ENCODE measurements around the gene TP73.
"Not testable (repeated sequence)": the region's sequence is repeated elsewhere in the genome, so short reads cannot be mapped to it uniquely, and the experiment has no call there.

The TP73 gene

GRCh38 chr1:3711780-3712451 is 59.6 kb downstream of the TP73 start:
- no peak for DNase-seq

GRCh38 chr1:3712573-3713535 is 60.5 kb downstream of the TP73 start:
- no peak for DNase-seq

GRCh38 chr1:3713840-3714239 is 61.5 kb downstream of the TP73 start:
- DNase-seq = no peak

GRCh38 chr1:3714284-3714741 is 62.0 kb downstream of the TP73 start:
- DNase-seq = no peak

GRCh38 chr1:3714814-3715213 is 62.5 kb downstream of the TP73 start:
- no peak for DNase-seq

- no peak for DNase-seq
These were observed 64.0 kb downstream of the TP73 start for GRCh38 chr1:3716351-3716750.

- no peak for DNase-seq
These were observed 64.9 kb downstream of the TP73 start for GRCh38 chr1:3717041-3717714.

- DNase-seq = no peak
These were observed 65.6 kb downstream of the TP73 start for GRCh38 chr1:3717715-3718601.

- no peak for DNase-seq
These were observed 66.4 kb downstream of the TP73 start for GRCh38 chr1:3718764-3719163.

- no peak for DNase-seq
These were observed 69.7 kb downstream of the TP73 start for GRCh38 chr1:3721955-3722465.

GRCh38 chr1:3722846-3723245 is 70.5 kb downstream of the TP73 start:
- no peak for DNase-seq

GRCh38 chr1:3724416-3725030 is 72.2 kb downstream of the TP73 start:
- not testable (repeated sequence) for DNase-seq

- no peak for DNase-seq
These were observed 73.0 kb downstream of the TP73 start for GRCh38 chr1:3725366-3725765.

GRCh38 chr1:3727042-3727824 is 74.9 kb downstream of the TP73 start:
- no peak for DNase-seq

- DNase-seq = no peak
These were observed 75.8 kb downstream of the TP73 start for GRCh38 chr1:3727825-3728776.

GRCh38 chr1:3729594-3730542 is 77.6 kb downstream of the TP73 start:
- no peak for DNase-seq

GRCh38 chr1:3730543-3731247 is 78.4 kb downstream of the TP73 start:
- DNase-seq = no peak
